Tibial artery (tissue), 4 donors: ENCODE data around the gene KAZN.

ENCODE experiments used
- DNase-seq, 2 donors: peaks; one replicate each; pipeline ENCODE4 v3.0.0-alpha.2; 2019
- H3K27ac ChIP-seq, 2 donors: fragments of 200-600 bp; sonication (generic) in 1 of 2; 1 replicate in 1 of 2; 2 replicates in 1 of 2; pipeline ENCODE4 v1.5.1; 2018 to 2019; ENCODE audit warnings: mild to moderate bottlenecking in 1 of 2
- H3K27me3 ChIP-seq, 2 donors: fragments of 200-600 bp; sonication (generic) in 1 of 2; one replicate each; pipeline versions ENCODE4 v1.5.1 to v1.6.0; 2016 to 2019
- H3K36me3 ChIP-seq, 3 donors: fragments of 200-600 bp; sonication (generic) in 2 of 3; one replicate each; pipeline ENCODE4 v1.5.1; 2016 to 2019; ENCODE audit warnings: mild to moderate bottlenecking in 2 of 3
- H3K4me1 ChIP-seq, 4 donors: fragments of 200-600 bp; sonication (generic) in 2 of 4; 1 replicate in 3 of 4; 2 replicates in 1 of 4; pipeline ENCODE4 v1.5.1; 2016 to 2019
- H3K4me3 ChIP-seq, 2 donors: fragments of 200-600 bp; sonication (generic) in 1 of 2; 1 replicate in 1 of 2; 2 replicates in 1 of 2; pipeline ENCODE4 v1.5.1; 2018 to 2019; ENCODE audit warnings: mild to moderate bottlenecking in 2 of 2
- H3K9me3 ChIP-seq, 3 donors: fragments of 200-600 bp; sonication (generic) in 1 of 3; one replicate each; pipeline ENCODE4 v1.5.1; 2016 to 2019
- intact Hi-C: fragments of 100-400 bp; cut with DNase I; formaldehyde crosslinking; loops from one replicate; pipeline ENCODE4 v1.15.0; 2023; ENCODE audit warnings: low total_unique reads
- TF ChIP-seq, protein P1 (sequence below), 2 experiments: fragments of 200-600 bp in 1 of 2; fragments of 450-650 bp in 1 of 2; IDR thresholded peaks; one replicate each; pipeline ENCODE4 v1.5.1; 2017 to 2019; ENCODE audit warnings: antibody characterized with exemption in 2 of 2, mild to moderate bottlenecking in 1 of 2, moderate library complexity in 1 of 2

The KAZN gene

DNA sequence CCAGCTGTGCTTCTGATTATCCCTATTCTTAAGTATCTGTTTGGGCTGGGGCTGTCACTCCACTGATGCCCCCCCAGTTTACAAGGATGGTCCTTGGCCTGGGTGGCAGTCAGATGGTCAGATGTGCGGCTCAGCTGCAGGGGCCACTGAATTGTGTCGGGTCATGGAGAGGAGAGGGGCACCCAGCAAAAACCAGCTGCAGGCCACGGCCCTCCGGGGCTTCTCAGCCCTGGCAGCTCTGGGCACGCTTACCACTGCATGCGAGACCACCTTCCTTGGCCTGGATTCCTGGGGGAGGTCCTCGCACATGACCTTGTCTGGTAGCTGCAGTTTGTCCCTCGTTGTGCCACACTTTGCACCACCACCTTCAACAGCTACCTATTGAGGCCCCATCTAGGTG, 390.2 kb downstream of the KAZN start:
- H3K36me3 ChIP-seq: no peaks in the 10 kb centered on the region
- peaks cover 0 to 11% (median 8%) of the 10 kb centered on the region in 4 donors for H3K4me1 ChIP-seq
- TF ChIP-seq, protein P1, sequence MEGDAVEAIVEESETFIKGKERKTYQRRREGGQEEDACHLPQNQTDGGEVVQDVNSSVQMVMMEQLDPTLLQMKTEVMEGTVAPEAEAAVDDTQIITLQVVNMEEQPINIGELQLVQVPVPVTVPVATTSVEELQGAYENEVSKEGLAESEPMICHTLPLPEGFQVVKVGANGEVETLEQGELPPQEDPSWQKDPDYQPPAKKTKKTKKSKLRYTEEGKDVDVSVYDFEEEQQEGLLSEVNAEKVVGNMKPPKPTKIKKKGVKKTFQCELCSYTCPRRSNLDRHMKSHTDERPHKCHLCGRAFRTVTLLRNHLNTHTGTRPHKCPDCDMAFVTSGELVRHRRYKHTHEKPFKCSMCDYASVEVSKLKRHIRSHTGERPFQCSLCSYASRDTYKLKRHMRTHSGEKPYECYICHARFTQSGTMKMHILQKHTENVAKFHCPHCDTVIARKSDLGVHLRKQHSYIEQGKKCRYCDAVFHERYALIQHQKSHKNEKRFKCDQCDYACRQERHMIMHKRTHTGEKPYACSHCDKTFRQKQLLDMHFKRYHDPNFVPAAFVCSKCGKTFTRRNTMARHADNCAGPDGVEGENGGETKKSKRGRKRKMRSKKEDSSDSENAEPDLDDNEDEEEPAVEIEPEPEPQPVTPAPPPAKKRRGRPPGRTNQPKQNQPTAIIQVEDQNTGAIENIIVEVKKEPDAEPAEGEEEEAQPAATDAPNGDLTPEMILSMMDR (IDR thresholded peaks at IDR 0.05): no peak
- no peak overlapping the region for H3K27ac ChIP-seq
- no peak for DNase-seq
- no peaks in the 10 kb centered on the region for H3K9me3 ChIP-seq
- H3K4me3 ChIP-seq: no peak overlapping the region
- intact Hi-C loops: no loop called here
- no peaks in the 10 kb centered on the region for H3K27me3 ChIP-seq

DNA sequence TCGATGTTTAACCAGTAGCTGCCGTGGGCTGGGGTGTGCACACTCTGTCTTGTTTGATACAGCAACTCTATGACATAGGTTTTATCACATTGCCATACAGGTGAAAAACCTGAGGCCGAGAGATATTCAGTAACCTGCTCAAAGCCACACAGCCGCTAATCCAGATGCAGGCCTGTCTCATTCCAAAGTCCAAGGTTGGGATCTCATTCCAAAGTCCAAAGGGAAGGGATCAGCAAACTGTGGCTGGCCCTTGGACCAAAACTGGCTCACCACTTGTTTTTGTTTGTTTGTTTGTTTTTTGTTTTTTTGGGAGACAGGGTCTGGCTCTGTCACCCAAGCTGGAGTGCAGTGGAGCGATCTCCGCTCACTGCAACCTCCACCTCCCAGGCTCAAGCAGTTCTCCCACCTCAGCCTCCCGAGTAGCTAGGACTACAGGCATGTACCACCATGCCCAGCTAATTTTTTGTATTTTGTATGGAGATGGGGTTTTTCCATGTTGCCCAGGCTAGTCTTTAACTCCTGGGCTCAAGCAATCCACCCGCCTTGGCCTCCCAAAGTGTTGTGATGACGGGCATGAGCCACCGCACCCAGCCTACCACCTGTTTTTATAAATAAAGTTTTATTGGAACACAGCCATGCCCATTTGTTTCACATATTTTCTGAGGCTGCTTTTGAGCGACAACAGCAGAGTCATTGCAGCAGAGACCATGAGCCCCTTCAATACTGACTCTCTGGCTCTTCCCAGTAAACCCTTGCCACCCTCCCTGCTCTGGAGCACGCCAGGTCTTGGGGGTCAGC, 391.6 kb downstream of the KAZN start:
- no peaks in the 10 kb centered on the region for H3K36me3 ChIP-seq
- no peaks in the 10 kb centered on the region for H3K9me3 ChIP-seq
- H3K27ac ChIP-seq: no peak overlapping the region
- no peak overlapping the region for H3K4me3 ChIP-seq
- TF ChIP-seq, protein P1 (IDR thresholded peaks at IDR 0.05): no peak
- intact Hi-C loops: no loop called here
- peaks cover 0 to 16% (median 10%) of the 10 kb centered on the region in 4 donors for H3K4me1 ChIP-seq
- no peaks in the 10 kb centered on the region for H3K27me3 ChIP-seq
- no peak for DNase-seq

DNA sequence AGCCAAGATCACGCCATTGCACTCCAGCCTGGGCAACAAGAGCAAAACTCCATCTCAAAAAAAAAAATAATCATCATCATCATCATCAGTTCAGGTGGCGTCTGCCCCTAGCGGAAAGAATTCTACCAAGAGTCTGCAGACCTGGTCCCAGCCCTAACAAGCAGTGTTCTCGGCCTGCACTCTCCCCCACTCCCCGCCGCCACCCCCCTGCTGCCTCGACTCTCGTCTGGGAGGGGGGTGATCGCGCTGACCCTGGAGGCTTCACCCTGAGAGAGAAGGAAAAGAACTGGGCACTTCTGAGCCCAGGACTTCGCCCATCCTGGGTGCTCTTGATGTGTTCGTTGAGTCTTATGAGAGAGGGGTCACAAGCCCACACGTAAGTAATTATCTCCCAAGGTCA, 394.9 kb downstream of the KAZN start:
- TF ChIP-seq, protein P1 (IDR thresholded peaks at IDR 0.05): no peak
- no peaks in the 10 kb centered on the region for H3K36me3 ChIP-seq
- DNase-seq: no peak

DNA sequence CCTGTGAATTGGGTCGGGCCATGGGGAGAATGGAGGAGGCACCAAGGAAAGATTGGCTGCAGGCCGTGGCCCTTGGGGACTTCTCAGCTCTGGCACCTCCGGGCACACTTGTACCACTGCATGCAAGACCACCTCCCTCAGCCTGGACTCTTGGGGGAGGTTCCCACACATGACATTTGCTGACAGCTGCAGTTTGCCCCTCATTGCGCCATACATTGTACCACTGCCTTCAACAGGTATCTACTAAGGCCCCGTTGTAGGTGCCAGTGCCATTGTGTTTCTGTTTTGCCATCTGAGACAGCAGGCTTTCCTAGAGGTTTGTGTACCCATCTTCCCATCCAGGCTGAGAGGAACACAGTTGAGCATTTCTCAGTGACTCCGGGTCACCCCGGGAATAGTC, 395.7 kb downstream of the KAZN start:
- Histone ChIP-seq H3K9me3 (no peaks in the 10 kb centered on the region), H3K27me3 (no peaks in the 10 kb centered on the region), H3K4me3 (no peak overlapping the region), H3K4me1 (peaks cover 0 to 20% (median 13%) of the 10 kb centered on the region in 4 donors), H3K27ac (no peak overlapping the region), H3K36me3 (no peaks in the 10 kb centered on the region)
- no peak for DNase-seq
- intact Hi-C loops: no loop called here
- TF ChIP-seq, protein P1 (IDR thresholded peaks at IDR 0.05): no peak

More for the DNA sequence above, 394.9 kb downstream of the KAZN start:
- Histone ChIP-seq H3K4me3 (no peak overlapping the region), H3K4me1 (peaks cover 0 to 23% (median 15%) of the 10 kb centered on the region in 4 donors), H3K27ac (no peak overlapping the region), H3K27me3 (no peaks in the 10 kb centered on the region), H3K9me3 (no peaks in the 10 kb centered on the region)
- intact Hi-C loops: no loop called here

DNA sequence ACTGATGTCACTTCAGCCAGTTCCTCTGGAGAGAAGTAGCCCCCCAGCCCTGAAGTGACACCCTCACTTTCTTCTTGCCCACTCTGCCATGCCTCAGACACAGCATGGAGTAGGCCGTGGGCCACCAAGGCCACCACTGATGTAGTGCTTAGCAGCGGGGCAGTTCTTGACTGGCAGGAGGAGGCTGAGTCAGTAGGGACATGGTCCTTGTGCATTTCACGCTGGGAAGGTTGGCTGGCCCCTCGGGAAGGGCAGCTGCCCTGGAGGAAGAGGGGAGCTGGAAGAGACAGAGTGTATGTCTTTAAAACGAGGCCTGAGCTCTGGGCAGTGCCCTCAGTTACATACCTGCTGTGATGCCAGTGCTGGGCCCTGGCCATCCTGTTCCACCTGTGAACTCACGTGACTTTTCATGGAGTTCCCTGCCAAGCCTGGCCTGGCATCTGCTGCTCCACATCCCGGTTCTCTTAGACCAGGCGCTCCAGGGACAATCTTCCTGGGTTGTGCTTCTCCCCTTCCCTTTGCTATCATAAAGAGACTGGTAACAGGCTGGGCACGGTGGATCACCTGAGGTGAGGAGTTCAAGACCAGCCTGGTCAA, 396.5 kb downstream of the KAZN start:
- TF ChIP-seq, protein P1 (IDR thresholded peaks at IDR 0.05): no peak
- no peak overlapping the region for H3K27ac ChIP-seq
- DNase-seq: no peak

More for the DNA sequence above, 396.5 kb downstream of the KAZN start:
- no peak overlapping the region for H3K4me3 ChIP-seq
- H3K9me3 ChIP-seq: no peaks in the 10 kb centered on the region
- H3K27me3 ChIP-seq: no peaks in the 10 kb centered on the region
- H3K36me3 ChIP-seq: no peaks in the 10 kb centered on the region
- peaks cover 0 to 26% (median 16%) of the 10 kb centered on the region in 4 donors for H3K4me1 ChIP-seq
- intact Hi-C loops: no loop called here
